Motor neuron (in vitro differentiated cells): ENCODE data around the gene PAMR1. TPM values are rescaled to one million over a fixed set of nuclear protein-coding genes. Genes with fewer than 3 reads are reported as not detected.
A peak's percentile ranks its signal among the peaks of the same experiment; 100 is the strongest.

Experiments used
- ATAC-seq, 8 experiments: fragments of 200-7000 bp; cut with Tn5 transposase; replicated peaks in 6 of 8; 2 replicates each; pipeline ENCODE4 v1.8.0; 2021; ENCODE audit warnings: mild to moderate bottlenecking in 8 of 8, moderate library complexity in 8 of 8
- H3K27ac ChIP-seq, 2 donors: fragments of 250-450 bp; sonication (Bioruptor Pico); 2 replicates each; pipeline ENCODE4 v1.9.0; 2021; ENCODE audit warnings: antibody characterized with exemption in 2 of 2, mild to moderate bottlenecking in 2 of 2, moderate library complexity in 1 of 2
- H3K4me1 ChIP-seq, 2 donors: fragments of 250-450 bp; sonication (Bioruptor Pico); replicated peaks in 1 of 2; 2 replicates each; pipeline ENCODE4 v1.6.1; 2021; ENCODE audit warnings: antibody characterized with exemption in 2 of 2, mild to moderate bottlenecking in 2 of 2, moderate library complexity in 1 of 2
- H3K4me3 ChIP-seq, 5 donors: fragments of 250-450 bp; sonication (Bioruptor Pico); 2 replicates each; pipeline ENCODE4 v1.9.0; 2021; ENCODE audit warnings: antibody characterized with exemption in 5 of 5, mild to moderate bottlenecking in 5 of 5, moderate library complexity in 4 of 5
- WGBS, 10 experiments: fragments of 450-650 bp; shearing (Covaris generic); methylation state at CpG; one replicate each; pipeline ENCODE4 v1.0.0; 2022; 5-methylcytosine and 5-hydroxymethylcytosine counted together
- in situ Hi-C, 9 experiments: fragments of 400-800 bp; cut with MboI; loops; one replicate each; pipeline ENCODE4 v1.15.0; 2021; ENCODE audit warnings: low sequenced_read_pairs in 9 of 9, low pct_unique_long_range_greater_than_20kb in 2 of 9; ENCODE audit not compliant: unreplicated experiment in 9 of 9
- total RNA-seq, 8 experiments: library from RNA; unstranded; fragments of 300-600 nt; gene quantifications; 2 replicates each; pipeline versions ENCODE4 v1.2.3 to v1.2.4, GENCODE V29; 2022

Gene PAMR1
- total RNA-seq, 8 experiments from 2014 or later: 0.11 to 476 (median 0.73) TPM; not detected in 2

DNA sequence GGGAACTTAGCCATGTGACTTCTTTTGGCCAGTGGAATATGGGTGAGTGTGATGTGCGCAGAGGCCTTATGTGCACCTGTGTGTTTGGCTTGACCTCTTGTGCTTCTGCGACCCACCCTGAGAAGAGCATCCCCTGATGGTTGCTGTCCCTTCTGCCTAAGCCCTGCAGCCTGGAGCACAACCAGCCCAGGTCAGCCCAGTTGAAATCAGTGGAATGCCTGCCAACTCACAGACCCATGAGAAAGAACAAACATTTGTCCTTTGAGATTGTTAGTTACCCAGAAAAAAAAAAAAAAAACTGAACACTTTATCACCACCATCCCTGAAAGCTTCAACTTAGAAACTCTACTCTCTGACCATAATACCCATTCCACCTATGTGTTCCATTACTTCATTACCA, 38.5 kb downstream of the PAMR1 start:
- peak in 1 of 8 experiments; percentile 6 for ATAC-seq
- H3K4me1 ChIP-seq: no peaks in the 10 kb centered on the region
- no peak overlapping the region for H3K4me3 ChIP-seq
- WGBS, 10 experiments: 74 to 100% (median 80%) methylated on average over 1 to 2 of the region's 2 CpGs; no CpG with 5 or more reads in 5 of the 10 experiments
- in situ Hi-C loops: loop anchor here in 1 of 9 experiments (25.0 kb wide), 1 partner anchor 775 kb away; no protein-coding TSS in a partner anchor
- no peak overlapping the region for H3K27ac ChIP-seq

DNA sequence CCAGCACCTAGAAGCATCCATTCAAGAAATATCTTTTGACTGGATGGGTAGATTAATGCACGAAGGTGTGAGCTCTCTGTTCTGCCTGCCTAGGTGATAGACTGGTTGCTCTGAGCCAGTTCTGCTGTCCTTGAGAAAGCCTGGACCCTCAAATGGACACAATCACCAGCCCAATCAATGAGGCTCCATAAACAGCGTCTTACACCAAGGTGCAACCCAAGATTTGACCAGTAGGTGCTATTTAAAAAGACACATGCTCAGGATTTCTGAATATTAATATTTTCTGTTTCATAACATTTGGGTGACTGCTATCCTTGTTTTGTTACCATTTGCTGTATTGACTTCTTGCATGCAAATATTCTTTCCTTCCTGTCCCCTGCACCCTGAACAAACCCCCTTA, 39.0 kb downstream of the PAMR1 start:
- H3K4me3 ChIP-seq: no peak overlapping the region
- 0 to 93% (median 60%) methylated on average over 1 to 2 of the region's 2 CpGs; no CpG with 5 or more reads in 7 of the 10 experiments for WGBS, 10 experiments
- in situ Hi-C loops: loop anchor here in 1 of 9 experiments (25.0 kb wide), 1 partner anchor 776 kb away; no protein-coding TSS in a partner anchor
- ATAC-seq: no peak
- H3K27ac ChIP-seq: no peak overlapping the region
- H3K4me1 ChIP-seq: no peaks in the 10 kb centered on the region

DNA sequence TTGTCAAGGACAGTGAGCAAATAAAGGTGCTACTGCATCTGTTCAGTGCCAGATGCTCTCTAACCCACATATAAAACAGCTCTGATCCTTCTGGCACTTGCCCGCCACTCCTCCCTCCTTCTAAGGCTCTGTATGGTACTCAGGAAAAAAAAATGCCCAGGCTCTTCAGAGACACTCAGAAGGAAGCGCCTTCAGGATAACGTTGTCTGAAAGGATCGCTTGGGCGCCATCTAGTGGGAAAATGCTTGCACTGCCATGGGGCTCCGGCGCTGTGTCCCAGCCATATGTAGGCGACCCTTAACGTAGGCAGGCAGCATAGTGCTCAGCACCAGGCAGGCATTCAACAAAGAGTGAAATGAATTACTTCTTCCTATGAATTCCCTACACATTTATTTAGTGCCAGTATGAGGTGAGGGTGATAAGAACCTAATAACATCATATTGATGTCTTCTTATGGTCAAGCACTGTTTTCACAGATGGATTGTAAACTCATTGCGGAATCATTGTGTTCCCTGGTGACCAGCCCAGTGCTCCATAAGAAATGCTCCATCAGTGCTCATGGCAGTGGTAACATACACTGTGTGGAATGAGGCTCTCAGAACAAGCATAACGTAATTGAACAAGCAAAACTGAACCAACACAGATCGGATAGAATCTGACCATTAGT, 39.6 kb downstream of the PAMR1 start:
- no peak overlapping the region for H3K4me3 ChIP-seq
- in situ Hi-C loops: loop anchor here in 1 of 9 experiments (25.0 kb wide), 1 partner anchor 777 kb away; no protein-coding TSS in a partner anchor
- H3K4me1 ChIP-seq: no peaks in the 10 kb centered on the region
- H3K27ac ChIP-seq: no peak overlapping the region
- ATAC-seq: peak; percentile 97 to 100 (median 100)
- WGBS, 10 experiments: 0 to 100% (median 27%) methylated on average over 1 to 10 of the region's 12 CpGs; no CpG with 5 or more reads in 2 of the 10 experiments

DNA sequence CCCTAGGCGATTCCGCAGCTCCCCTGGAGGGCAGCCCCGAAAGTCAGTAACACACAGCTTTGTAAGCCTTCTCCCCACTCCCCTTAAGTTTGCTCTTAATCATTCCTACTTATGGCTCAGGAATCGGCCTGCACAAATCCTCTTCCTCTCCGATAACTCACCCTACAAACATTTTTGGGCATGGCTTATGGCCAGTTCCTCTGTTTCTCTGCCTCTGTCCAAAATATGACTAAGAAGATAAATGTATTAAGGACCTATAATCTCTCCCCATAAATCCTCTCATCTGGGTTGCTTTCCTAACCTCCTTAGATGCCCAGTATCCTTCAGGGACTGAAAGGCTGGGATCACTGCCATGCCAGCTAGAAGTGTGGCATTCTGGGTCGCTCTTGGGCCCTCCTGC, 41.0 kb downstream of the PAMR1 start:
- no peak for ATAC-seq
- H3K4me1 ChIP-seq: peaks cover 6% of the 10 kb centered on the region in 2 donors
- in situ Hi-C loops: loop anchor here in 1 of 9 experiments (25.0 kb wide), 1 partner anchor 778 kb away; no protein-coding TSS in a partner anchor
- 50 to 100% (median 87%) methylated on average over 2 to 5 of the region's 6 CpGs; no CpG with 5 or more reads in 2 of the 10 experiments for WGBS, 10 experiments
- no peak overlapping the region for H3K4me3 ChIP-seq
- H3K27ac ChIP-seq: no peak overlapping the region

DNA sequence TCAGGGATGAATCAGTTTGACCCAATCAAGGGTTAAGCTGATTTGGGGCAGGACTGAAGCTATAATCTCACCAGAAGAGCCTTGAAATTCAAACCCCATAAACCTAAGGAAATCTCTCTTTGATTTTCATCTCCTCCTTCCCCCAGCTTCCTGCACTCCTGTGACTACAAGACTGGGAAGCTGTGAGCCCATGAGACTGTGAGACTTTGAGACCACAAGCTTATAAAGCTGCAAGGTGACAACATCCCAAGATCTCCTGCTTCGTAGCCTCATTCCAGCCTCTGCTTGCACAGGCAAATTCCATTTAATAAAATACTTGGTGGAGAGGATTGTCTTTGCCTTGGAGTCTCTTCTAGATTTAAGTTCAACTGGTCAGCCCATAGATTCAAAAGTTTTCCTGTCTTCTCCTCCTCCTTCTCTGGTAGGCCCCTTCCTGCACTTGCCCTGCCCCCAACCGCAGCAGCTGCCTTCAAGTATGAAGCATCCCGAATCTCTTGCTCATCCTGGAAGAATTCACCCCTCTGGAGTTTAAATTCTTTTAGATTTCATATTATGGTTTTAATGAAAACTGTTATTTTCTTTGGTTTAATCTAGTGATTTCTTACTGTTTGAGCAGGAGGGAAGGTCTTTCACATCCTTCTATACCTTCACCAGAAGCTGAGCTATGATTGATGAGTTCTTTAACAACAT, 42.1 kb downstream of the PAMR1 start:
- no peak for ATAC-seq
- no peak overlapping the region for H3K4me3 ChIP-seq
- in situ Hi-C loops: loop anchor here in 1 of 9 experiments (25.0 kb wide), 1 partner anchor 779 kb away; no protein-coding TSS in a partner anchor
- peaks cover 6% of the 10 kb centered on the region in 2 donors for H3K4me1 ChIP-seq
- no peak overlapping the region for H3K27ac ChIP-seq
- whole genome bisulfite sequencing, 10 experiments: 23 to 100% (median 84%) methylated on average over 1 to 3 of the region's 3 CpGs; no CpG with 5 or more reads in 3 of the 10 experiments

DNA sequence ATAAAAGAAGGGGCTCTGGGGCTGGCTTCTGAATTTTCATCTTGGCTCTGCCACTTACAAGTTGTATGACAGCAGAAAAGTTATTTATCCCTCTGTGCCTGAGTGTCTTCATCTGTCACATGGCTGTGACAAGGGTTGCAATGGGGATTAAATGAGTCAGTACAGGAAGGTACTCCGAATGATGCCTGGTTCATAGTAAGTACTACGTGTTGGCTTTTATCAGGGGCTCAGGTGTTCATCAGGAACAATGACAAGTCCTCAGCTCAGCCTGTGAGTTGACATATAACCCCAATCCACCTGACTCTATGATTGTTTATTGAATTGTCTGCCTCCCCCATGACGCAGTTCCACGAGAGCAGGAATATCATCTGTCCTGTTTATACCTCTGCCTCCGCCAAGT, 45.7 kb downstream of the PAMR1 start:
- in situ Hi-C loops: loop anchor here in 1 of 9 experiments (25.0 kb wide), 1 partner anchor 783 kb away; no protein-coding TSS in a partner anchor
- WGBS, 10 experiments: 64 to 100% (median 76%) methylated on average over 1 to 5 of the region's 5 CpGs; no CpG with 5 or more reads in 4 of the 10 experiments
- Histone ChIP-seq H3K4me1 (peaks cover 8 to 11% of the 10 kb centered on the region in 2 donors), H3K4me3 (no peak overlapping the region), H3K27ac (no peak overlapping the region)
- peak in 4 of 8 experiments; percentile 8 to 66 (median 55) for ATAC-seq

DNA sequence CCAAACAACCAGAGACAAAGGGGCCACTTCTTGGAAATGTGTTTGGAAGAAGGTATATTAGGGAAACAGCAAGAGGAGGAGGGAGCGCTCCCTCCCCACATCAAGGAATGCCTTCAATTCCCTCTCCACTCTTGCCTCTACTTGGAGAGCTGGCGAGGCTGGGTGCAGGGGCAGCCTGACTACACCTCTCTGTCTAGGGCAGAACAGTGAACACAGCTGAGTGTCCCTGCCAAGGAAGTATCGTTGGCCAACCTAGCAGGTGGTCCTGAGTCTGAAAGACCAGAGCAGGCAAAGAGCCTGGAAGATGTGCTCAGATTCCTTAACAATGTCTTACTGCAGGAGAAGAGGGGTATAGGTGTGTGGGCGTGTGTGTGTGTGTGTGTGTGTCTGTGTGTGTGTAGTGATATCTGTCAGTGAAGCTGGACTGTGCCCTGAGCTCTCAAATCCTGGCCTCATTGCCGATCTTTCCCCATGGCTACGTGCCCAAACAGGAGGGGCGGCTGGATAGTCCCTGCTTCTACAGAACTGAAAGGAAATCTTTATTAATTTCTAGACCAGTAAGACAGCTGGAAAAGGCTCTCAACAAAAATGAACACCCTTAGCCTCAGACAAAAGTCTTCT, 46.8 kb downstream of the PAMR1 start:
- H3K4me3 ChIP-seq: no peak overlapping the region
- peaks cover 11 to 22% of the 10 kb centered on the region in 2 donors for H3K4me1 ChIP-seq
- WGBS, 10 experiments: 20 to 100% (median 80%) methylated on average over 1 to 2 of the region's 7 CpGs; no CpG with 5 or more reads in 6 of the 10 experiments
- in situ Hi-C loops: loop anchor here in 1 of 9 experiments (25.0 kb wide), 1 partner anchor 784 kb away; no protein-coding TSS in a partner anchor
- H3K27ac ChIP-seq: no peak overlapping the region
- ATAC-seq: no peak

DNA sequence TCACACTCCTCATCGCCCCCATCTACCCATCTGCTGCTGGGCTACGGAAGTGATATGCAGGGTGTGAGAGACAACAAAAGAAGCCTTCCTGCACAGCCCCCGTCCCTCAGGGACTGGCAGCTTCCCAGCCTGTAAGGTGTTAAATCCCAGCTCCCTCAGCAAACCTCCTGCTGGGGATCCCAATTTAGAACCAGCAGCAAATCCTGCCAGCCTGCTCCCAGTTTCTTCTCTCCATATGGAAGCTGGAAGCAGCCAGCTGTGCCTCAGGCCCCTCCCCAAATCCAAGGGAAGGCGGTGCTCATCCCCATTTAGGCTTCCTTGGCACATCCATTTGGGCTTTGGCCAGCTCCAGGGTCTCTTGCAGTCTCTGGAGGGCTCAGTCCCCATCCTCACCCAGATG, 47.5 kb downstream of the PAMR1 start:
- Histone ChIP-seq H3K4me1 (peaks cover 16 to 27% of the 10 kb centered on the region in 2 donors), H3K27ac (no peak overlapping the region), H3K4me3 (no peak overlapping the region)
- in situ Hi-C loops: loop anchor here in 1 of 9 experiments (25.0 kb wide), 1 partner anchor 784 kb away; no protein-coding TSS in a partner anchor
- 20 to 80% (median 36%) methylated on average over 1 to 3 of the region's 4 CpGs; no CpG with 5 or more reads in 6 of the 10 experiments for WGBS, 10 experiments
- ATAC-seq: no peak

DNA sequence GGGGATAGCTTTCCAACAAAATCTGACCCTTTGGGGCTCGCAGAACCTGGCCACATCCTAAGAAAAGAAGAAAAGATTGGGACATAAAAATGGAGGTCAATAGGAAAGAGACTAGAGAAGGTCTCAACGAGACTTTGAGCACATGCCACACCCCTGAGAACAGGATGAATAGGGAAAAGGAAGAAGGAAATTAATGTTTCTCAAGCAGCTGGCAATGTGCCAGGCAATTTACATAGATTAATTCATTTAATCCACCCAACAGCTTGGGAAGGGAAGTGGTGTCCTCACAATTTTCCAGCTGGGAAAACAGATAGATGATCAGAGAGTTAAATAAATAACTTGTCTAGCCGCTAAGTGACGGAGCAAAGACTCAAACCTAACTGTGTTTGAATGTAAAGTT, 50.7 kb downstream of the PAMR1 start:
- Histone ChIP-seq H3K4me3 (no peak overlapping the region), H3K27ac (no peak overlapping the region), H3K4me1 (peaks cover 12 to 23% of the 10 kb centered on the region in 2 donors)
- 0 to 100% (median 86%) methylated on average over 1 to 4 of the region's 4 CpGs; no CpG with 5 or more reads in 1 of the 10 experiments for WGBS, 10 experiments
- no peak for ATAC-seq
- in situ Hi-C loops: loop anchor here in 1 of 9 experiments (25.0 kb wide), 2 partner anchors 788 to 1013 kb away; no protein-coding TSS in a partner anchor

DNA sequence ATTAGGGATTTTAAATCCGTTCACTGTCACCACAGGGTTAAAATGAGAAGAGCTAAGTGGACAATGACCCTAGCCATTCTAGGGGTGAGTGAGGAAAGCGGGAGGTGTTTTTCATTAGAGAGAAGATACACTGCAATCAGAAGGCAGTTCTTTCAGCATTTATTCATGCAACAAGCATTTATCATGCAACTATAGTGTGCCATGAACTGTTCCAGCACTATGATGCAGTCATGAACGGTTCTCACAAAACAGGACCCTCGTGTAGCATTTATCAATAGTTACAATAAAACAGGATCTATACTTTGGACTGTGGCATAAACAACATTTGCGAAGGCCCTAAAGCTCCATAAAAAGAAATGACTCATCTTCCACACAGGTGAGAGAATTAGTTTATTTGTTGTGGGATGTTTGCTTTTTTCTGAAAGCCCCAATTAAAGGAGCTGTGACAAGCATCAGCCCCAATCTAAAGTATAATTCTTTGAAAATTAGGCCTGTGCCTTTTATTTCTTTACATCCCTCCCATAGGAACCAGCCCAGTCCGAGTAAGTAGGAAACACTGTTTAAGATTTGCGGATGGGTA, 51.5 kb downstream of the PAMR1 start:
- Histone ChIP-seq H3K27ac (no peak overlapping the region), H3K4me1 (peaks cover 12 to 21% of the 10 kb centered on the region in 2 donors), H3K4me3 (no peak overlapping the region)
- in situ Hi-C loops: loop anchor here in 1 of 9 experiments (25.0 kb wide), 1 partner anchor 1013 kb away; no protein-coding TSS in a partner anchor
- ATAC-seq: peak in 4 of 8 experiments; percentile 20 to 92 (median 44)
- WGBS, 10 experiments: 48 to 100% (median 73%) methylated on average over 2 to 7 of the region's 7 CpGs; no CpG with 5 or more reads in 1 of the 10 experiments

DNA sequence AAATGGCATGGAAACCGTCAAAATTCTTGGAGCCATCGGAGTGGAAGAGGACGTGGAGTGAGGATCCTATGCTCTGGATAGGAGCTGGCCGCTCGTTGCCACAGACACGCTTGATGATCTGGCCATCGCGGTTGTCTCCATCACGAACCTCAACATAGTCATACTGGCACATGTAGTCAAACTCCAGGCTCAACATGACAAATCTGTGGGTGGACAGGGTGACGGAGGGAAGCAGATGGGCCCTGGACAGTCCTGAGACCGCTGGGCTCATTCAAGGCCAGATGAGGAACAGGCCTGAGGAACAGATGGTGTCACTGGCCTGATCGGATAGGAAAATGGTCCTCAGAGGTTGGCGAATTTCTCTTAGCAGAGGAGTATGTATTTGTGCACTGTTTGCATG, 54.8 kb downstream of the PAMR1 start:
- 70 to 100% (median 87%) methylated on average over 2 to 12 of the region's 13 CpGs; no CpG with 5 or more reads in 1 of the 10 experiments for WGBS, 10 experiments
- no peak overlapping the region for H3K4me3 ChIP-seq
- no peak overlapping the region for H3K27ac ChIP-seq
- peaks cover 10 to 16% of the 10 kb centered on the region in 2 donors for H3K4me1 ChIP-seq
- in situ Hi-C loops: loop anchor here in 1 of 9 experiments (25.0 kb wide), 1 partner anchor 1017 kb away; no protein-coding TSS in a partner anchor
- ATAC-seq: no peak

DNA sequence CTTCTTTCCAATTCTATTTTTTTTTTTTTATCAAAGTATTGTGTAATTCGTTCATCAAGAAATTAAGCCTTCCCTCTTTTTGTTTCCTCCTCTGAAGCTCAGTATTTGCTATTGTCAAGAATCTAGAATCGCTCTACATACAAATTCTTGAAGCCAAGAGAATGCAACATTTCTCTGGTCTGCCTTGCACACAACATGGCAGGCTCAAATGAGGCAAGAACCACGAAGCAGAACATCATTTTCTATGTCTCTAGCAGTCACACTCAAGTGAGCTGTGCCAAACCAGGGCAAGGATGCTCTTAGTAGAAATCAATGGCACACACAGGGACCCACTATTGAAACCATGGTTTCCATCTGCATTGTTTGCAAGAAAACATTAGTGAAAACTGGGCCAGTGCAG, 59.4 kb downstream of the PAMR1 start:
- Histone ChIP-seq H3K4me1 (peaks cover 0 to 4% of the 10 kb centered on the region in 2 donors), H3K27ac (no peak overlapping the region), H3K4me3 (no peak overlapping the region)
- WGBS, 10 experiments: 61 to 100% (median 85%) methylated on average over 1 to 3 of the region's 3 CpGs; no CpG with 5 or more reads in 2 of the 10 experiments
- no peak for ATAC-seq
- in situ Hi-C loops: loop anchor here in 1 of 9 experiments (25.0 kb wide), 1 partner anchor 1021 kb away; no protein-coding TSS in a partner anchor
